GM21576 (cell line): ENCODE results near the gene DMRTC2.

Experiments
- ATAC-seq: cut with Tn5 transposase; IDR thresholded peaks from one replicate; pipeline ENCODE4 v1.9.1; 2021; ENCODE audit warnings: mild to moderate bottlenecking, moderate library complexity; ENCODE audit not compliant: unreplicated experiment

The DMRTC2 gene

DNA sequence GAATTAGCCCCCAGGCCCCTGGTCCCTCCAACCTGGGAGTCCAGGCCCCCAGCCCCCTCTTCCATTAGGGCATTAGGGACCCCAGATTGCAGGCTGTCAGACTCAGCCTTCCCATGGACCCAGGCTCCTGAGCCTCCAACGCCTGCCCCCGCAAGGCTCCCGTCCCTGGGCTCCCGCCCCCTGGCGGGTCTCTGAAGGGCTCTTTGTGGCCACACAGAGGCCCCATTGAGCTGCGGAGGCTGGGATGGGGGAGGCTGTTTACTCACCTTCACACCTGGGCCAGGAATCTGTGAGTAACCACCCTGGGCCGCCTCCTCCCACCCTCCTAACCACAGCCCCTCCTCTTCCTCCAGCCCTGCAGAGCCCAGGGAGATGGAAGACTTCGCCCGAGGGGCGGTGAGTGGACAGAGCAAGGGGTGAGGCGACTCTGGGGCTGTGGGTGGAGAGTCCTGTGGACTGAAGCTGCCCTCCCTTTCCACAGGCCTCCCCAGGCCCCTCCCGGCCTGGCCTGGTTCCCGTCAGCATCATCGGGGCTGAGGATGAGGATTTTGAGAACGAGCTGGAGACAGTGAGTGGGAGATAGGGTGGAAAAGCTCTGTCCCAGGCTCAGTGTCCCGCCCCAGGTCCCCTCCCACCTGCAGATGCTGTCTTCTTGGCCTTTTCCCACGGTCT, 43.0 kb downstream of the DMRTC2 start:
- no peak for ATAC-seq

DNA sequence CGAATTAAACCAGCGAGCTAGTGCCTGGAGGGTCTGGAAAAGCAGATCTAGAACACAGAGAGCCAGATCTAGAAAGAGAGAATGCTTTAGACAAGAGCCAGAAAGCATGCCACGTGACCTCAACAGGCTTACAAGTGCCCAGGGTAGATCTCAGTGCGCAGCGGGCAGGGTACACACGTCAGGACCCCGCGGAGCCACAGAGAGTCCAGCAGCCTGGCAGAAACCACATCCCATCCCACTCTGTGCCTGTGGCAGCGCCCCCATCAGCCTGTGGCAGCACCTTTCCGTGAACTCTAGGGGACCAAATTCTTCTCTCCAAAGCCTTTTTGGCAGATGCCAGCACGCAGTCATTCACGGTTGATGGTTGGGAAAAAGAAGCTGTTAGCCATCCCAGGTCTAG, 44.1 kb downstream of the DMRTC2 start:
- ATAC-seq = no peak

DNA sequence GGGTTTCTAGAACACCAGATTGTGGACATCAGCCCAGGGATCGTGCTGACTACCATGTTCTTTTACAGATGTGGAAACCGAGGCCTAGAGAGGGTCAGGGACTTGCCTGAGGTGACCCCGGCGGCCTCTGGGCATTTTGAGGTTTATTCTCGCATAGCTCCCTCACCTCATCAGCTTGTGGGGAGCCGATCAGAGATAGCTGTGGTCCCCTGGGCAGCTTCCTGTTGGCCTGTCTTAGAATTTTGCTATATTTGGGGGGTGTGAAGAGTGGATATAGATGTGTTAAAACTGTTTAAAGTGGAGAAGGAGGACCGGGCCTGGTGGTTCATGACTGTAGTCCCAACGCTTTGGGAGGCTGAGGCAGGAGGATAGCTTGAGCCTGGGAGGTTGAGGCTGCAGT, 45.1 kb downstream of the DMRTC2 start:
- no peak for ATAC-seq

GRCh38 chr19:41890936-41891335, 46.1 kb downstream of the DMRTC2 start:
- ATAC-seq = no peak

GRCh38 chr19:41892173-41892902, 47.5 kb downstream of the DMRTC2 start:
- ATAC-seq = no peak

DNA sequence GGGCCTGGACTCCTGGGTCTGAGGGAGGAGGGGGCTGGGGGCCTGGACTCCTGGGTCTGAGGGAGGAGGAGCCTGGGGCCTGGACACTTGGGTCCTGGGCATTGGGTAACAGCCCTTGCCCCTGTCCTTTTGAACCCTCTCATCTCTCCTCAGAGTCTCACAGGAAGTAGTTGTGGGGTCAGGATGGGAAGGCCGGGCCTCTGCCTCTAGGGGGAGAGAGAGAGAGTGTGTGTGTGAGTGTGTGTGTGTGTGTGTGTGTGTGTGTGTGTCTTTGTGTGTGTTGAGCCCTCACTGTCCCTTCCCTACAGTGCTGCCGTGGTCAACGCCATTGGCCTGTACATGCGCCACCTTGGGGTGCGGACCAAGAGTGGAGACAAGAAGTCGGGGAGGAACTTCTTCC, 49.1 kb downstream of the DMRTC2 start:
- no peak for ATAC-seq

DNA sequence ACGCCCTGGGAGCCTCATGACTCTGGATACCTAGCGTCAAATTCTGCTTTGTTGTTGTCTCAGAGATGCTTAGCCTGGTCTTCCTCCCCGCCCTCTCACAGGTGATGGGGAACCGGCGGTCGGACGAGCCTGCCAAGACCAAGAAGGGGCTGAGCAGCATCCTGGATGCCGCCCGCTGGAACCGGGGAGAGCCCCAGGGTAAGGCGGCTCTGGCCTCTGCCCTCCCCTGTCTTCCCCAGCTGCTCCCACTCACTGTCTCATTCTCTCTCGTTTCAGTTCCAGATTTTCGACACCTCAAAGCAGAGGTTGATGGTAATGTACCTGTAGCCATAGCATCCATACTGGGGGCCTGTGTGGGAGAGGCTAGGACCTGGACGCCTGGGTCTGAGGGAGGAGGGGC, 49.5 kb downstream of the DMRTC2 start:
- ATAC-seq = no peak

GRCh38 chr19:41895745-41896580, 51.1 kb downstream of the DMRTC2 start:
- ATAC-seq = no peak

GRCh38 chr19:41896581-41896942, 51.7 kb downstream of the DMRTC2 start:
- ATAC-seq = no peak

DNA sequence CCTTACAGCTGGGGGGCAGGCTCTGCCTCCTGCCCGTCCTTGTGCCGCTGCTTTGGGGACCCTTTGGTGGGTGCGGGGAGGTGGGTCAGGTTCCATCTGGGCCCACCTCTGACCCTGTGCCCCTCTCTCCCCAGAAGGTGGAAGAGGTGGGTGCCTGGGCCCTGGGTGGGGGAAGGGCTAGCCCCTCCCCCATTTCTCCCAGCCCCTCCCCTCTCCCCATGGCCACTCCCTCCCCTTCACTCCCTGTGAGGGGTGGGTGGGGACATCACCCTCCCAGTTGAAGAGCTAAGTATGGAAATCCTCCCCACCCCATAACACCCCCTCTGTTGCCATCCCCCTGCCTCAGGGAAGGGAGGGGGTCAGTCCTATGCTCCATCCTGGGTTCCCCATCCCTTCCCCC, 52.3 kb downstream of the DMRTC2 start:
- ATAC-seq = no peak

GRCh38 chr19:41897820-41898219, 53.0 kb downstream of the DMRTC2 start:
- ATAC-seq = no peak

- no peak for ATAC-seq
Measured at GRCh38 chr19:41898235-41898634, 53.4 kb downstream of the DMRTC2 start.
